ENCODE measurements around the gene CCN5. TPM values are rescaled to one million over a fixed set of nuclear protein-coding genes. Genes with fewer than 3 reads are reported as not detected.

Gene CCN5
- total RNA-seq, 1 donor from 2014 or later, result not detected

DNA sequence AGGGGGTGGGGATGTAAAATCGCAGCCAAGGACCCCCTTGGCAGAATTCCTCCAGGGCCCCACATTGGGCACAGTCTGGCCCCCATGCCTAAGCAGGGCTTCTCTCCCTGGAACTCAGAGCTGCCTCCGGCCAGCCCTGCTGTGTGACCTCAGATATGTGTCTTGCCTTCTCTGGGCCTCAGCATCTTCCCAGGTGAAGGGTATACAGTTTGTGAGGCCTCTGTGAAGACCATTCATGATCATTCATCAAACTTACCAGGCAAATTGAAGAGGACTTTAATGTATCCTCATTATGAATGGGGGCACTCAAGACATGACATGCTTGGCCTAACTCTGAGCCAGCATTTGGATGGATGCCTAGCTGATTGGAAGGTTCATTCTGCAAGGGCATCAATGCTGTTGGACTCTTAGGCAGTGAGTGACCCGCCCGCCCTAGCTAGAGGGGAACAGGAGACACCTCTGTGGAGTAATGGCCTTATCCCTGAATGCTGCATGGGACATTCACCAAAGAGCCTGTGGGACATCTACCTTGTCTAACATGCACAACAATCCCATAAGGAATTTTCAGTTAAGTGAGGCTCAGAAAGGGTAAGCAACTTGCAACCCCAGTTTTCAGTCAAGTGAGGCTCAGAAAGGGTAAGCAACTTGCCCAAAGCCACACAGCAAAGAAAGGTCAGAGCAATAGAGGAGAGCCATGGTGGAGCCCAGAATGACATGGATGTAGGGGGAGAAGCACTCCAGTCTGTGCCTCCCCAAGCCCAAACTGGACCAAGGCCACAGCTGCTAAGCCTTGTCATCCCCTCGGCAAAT is 535 bp downstream of the CCN5 start:
- H3K36me3 Mint-ChIP-seq (ENCODE audit: unreplicated experiment), result no peaks in the 10 kb centered on the region
- H3K27me3 Mint-ChIP-seq (ENCODE audit: unreplicated experiment), result peaks cover 5% of the 10 kb centered on the region
- peaks cover 10% of the 10 kb centered on the region for H3K4me1 Mint-ChIP-seq (ENCODE audit: low read depth, unreplicated experiment)
- DNase-seq, result no peak
- H3K4me3 Mint-ChIP-seq (ENCODE audit: unreplicated experiment), result no peak overlapping the region
- H3K27ac Mint-ChIP-seq (ENCODE audit: unreplicated experiment), result no peak overlapping the region
- peaks cover 3% of the 10 kb centered on the region for H3K9me3 Mint-ChIP-seq (ENCODE audit: unreplicated experiment)
- TF ChIP-seq CTCF (IDR thresholded peaks at IDR 0.05; ENCODE audit: partially characterized antibody, unreplicated experiment), result no peak

GRCh38 chr20:44716309-44717106 is 1.3 kb downstream of the CCN5 start:
- Mint-ChIP-seq H3K36me3 (ENCODE audit: unreplicated experiment) (no peaks in the 10 kb centered on the region), H3K4me3 (ENCODE audit: unreplicated experiment) (no peak overlapping the region), H3K4me1 (ENCODE audit: low read depth, unreplicated experiment) (peaks cover 13% of the 10 kb centered on the region), H3K9me3 (ENCODE audit: unreplicated experiment) (no peaks in the 10 kb centered on the region), H3K27ac (ENCODE audit: unreplicated experiment) (no peak overlapping the region), H3K27me3 (ENCODE audit: unreplicated experiment) (peaks cover 5% of the 10 kb centered on the region)
- TF ChIP-seq CTCF (IDR thresholded peaks at IDR 0.05; ENCODE audit: partially characterized antibody, unreplicated experiment), result no peak
- DNase-seq, result no peak

- Mint-ChIP-seq H3K27me3 (ENCODE audit: unreplicated experiment) (peaks cover 5% of the 10 kb centered on the region), H3K4me3 (ENCODE audit: unreplicated experiment) (no peak overlapping the region), H3K27ac (ENCODE audit: unreplicated experiment) (no peak overlapping the region), H3K36me3 (ENCODE audit: unreplicated experiment) (no peaks in the 10 kb centered on the region), H3K9me3 (ENCODE audit: unreplicated experiment) (no peaks in the 10 kb centered on the region), H3K4me1 (ENCODE audit: low read depth, unreplicated experiment) (peaks cover 13% of the 10 kb centered on the region)
- TF ChIP-seq CTCF (IDR thresholded peaks at IDR 0.05; ENCODE audit: partially characterized antibody, unreplicated experiment), result peak; percentile 68
- DNase-seq, result peak; percentile 61
Measured at GRCh38 chr20:44717986-44718385, 2.8 kb downstream of the CCN5 start.

DNA sequence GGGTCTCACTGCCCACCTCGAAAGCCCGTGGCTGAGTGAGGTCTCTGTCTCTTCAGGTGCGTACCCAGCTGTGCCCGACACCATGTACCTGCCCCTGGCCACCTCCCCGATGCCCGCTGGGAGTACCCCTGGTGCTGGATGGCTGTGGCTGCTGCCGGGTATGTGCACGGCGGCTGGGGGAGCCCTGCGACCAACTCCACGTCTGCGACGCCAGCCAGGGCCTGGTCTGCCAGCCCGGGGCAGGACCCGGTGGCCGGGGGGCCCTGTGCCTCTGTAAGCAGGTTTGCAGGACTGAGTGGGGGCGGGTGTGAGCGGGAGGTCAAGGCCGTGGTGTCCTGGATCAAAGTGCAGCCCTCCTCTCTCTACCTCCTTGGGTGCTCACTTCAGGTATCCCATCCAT is 4.7 kb downstream of the CCN5 start:
- DNase-seq, result no peak
- TF ChIP-seq CTCF (IDR thresholded peaks at IDR 0.05; ENCODE audit: partially characterized antibody, unreplicated experiment), result no peak
- Mint-ChIP-seq H3K27ac (ENCODE audit: unreplicated experiment) (peak overlapping the region; percentile 23), H3K36me3 (ENCODE audit: unreplicated experiment) (no peaks in the 10 kb centered on the region), H3K9me3 (ENCODE audit: unreplicated experiment) (no peaks in the 10 kb centered on the region), H3K4me3 (ENCODE audit: unreplicated experiment) (no peak overlapping the region), H3K4me1 (ENCODE audit: low read depth, unreplicated experiment) (peaks cover 11% of the 10 kb centered on the region), H3K27me3 (ENCODE audit: unreplicated experiment) (peaks cover 3% of the 10 kb centered on the region)

DNA sequence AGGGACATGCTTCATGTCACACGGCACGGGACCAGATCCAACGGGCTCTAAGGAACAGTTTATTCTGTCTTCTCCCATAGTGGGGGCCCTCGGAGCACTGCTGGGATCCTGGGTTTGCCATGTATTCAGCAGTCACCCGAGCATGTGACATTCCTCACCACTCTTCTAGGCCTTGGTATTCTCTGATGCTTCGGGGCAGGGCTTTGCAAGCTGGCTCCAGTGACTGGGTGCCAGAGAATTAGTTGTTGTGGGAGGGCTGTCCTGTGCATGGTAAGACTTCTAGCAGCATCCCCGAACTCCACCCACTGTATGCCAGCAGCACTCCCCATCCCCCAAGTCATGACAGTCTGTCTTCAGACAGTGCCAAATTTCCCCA is 5.4 kb downstream of the CCN5 start:
- TF ChIP-seq CTCF (IDR thresholded peaks at IDR 0.05; ENCODE audit: partially characterized antibody, unreplicated experiment), result no peak
- Mint-ChIP-seq H3K4me3 (ENCODE audit: unreplicated experiment) (no peak overlapping the region), H3K27ac (ENCODE audit: unreplicated experiment) (no peak overlapping the region), H3K27me3 (ENCODE audit: unreplicated experiment) (peaks cover 3% of the 10 kb centered on the region), H3K36me3 (ENCODE audit: unreplicated experiment) (no peaks in the 10 kb centered on the region), H3K4me1 (ENCODE audit: low read depth, unreplicated experiment) (peaks cover 11% of the 10 kb centered on the region), H3K9me3 (ENCODE audit: unreplicated experiment) (no peaks in the 10 kb centered on the region)
- DNase-seq, result no peak

Data from glutamatergic neuron (in vitro differentiated cells).